CD4-positive, alpha-beta T cell treated with Interleukin-6 for 4 hours (primary cell): ENCODE data around the gene SIX1.

Experiments used
- DNase-seq: peaks from one replicate; pipeline ENCODE4 v3.0.0-alpha.2; 2020; ENCODE audit warnings: mixed read lengths

Gene SIX1

DNA sequence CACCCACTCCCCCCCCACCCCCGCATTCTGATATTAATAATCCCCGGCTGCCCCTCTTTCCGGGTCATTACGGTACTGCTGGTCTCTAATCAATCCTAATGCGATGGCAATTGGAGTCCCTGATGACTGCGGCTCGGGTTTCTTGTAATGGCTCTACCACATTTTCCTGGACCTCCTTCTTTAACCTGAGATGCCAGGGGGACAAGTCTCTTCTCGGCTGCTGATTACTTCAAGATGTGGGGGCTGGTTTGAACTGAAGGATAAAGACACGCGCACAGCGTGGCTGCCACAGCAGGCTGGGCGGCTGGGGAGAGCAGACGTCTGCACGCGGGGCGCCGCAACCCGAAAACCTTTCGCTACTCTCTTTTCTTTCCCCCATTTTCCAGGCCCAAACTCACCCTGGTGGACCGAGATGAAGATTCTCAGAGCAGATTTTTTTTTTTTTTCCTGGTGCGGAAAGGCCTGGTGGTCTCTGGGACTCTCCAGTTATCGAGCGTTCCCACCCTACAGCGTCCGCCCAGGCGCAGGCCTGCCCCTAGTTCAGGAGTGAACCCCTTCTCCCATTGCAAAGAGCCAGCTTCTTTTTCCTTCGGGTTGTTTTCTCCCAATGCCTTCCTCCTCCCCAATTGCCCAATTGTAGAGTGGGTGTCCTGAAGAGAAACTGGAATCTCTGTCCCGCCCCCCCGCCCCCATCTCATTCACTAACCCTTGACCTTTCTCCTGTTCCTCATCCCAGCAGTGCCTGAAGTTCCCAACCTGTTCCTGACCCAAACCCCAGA, 6.0 kb upstream of the SIX1 start:
- no peak for DNase-seq

DNA sequence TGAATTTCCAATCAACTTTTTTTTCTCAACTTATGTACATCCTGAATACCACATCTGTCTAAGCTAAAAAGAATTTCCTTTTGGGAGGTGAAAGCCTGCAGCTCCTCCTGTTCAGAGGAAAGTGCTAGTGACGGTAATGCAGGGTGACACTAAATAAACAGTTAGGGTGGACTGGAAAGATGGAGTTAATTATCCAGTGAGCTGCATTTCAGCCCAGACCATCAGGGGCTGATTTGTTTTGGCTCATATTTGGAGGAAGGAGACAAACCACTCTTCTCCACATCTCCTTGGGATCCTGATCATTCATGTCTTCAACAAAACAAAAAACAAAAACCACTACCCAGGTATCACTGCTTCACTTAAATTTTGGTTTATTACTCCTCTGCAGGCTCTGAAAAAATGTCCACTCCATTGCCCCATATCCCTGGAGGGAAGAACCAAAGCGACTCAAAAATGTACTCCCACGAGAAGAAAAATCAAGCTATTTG, 5.1 kb upstream of the SIX1 start:
- DNase-seq = no peak

DNA sequence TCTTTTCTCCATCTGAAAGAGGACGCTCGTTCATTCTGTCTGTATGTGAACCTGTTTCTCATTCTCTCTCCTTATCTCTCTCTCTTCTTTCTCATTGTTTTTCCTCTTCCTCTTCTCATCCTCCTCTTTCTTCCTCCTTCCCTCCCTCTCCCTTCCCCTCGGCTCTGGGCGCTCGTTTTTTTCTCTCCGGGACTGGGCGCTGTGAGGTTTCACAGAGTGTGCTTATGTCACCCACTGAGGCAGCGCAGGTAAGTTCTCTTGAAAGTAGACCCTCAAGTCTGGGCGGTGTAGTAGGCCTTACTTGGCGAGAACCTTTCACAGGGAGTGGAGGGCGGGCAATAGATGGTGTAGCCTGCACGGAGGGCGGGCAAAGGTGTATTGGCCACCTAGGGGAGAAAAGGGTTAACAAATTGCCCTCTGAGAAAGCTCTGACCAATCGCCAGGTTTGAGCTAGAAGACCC, 4.5 kb upstream of the SIX1 start:
- no peak for DNase-seq

DNA sequence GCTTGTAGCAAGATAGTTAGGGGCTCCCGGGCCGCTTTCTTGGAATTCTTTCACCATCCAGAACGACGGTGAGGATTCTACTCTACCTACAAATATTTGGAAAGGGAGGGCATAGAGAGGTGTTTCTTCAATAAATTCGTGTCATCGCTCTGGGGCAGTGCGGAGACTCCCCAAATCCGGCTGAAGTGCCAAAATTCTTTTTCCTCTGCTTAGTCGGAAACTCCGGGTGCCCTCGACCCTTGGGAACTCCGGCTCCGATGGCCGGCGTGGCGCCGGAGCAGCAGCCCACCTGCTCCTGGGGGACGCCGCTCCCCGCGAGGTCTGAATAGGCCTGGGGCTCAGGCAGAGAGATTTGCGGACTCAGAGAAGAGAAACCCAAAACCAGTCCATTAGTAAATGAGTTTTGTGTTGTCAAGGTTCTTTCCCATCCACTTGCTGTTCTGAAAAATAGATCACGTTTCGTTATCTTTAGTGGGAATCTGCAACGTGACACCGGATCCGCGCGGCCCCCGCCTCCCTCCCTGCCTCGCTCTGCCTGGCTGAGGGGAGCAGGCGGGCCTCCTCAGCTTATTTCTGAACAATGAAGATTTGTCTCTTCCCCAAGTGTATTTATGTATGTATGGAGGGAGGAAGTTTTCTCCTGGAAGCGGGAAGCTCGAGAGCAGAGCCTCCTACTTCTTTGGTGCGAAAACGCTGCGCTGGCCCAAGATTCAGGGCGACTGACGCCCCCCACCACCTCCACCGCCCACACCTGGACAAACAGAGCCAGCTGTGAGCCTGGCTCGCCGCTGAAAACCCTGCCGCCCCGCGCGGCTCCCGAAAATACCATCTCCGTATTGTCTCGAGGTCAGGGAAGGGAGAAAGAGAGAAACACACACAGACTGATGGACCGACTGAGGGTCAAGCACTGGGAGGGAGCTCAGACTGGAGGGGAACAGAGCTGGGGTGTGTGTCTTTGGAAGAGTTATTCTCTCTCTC, 3.7 kb upstream of the SIX1 start:
- DNase-seq = no peak

DNA sequence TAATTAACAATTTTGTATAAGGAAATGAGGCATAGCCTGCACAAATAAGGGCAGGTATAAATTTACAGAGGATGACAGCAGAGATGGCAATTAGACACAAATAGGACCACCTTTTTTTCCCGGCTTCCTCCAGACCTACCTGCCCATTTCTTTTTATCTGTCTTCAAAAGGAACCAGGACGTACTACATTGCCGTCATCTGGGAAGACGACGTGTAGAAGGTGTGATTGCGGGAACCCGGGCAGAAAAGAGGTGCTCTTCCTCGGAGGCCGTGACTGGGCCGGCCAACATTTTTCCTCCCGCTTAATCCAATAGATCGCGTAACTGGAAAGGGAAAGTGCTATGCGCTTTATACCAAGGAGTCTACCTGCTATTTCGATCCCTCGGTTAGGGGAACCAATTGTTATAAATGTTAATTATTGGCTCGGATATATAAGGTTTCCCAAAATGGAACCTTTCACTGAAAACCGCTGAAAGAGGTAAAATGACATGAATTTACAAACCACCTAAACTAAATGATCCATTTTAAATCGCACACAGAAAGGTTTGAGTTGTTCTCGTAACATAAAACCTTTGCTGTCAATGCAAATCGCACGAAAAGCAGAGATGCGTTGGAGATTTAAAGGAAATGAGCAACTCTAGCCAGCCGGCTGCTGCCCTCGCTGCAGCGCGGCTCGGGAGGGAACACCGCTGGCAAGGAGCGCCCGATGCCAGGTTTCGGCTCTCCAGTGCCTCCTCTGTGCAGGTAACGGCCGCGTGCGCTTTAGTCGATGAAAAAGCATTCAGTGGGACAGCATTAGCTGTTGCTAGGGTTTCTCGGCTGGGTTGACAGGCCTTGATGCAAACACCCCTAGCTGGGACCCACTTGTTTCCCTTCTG, 2.8 kb upstream of the SIX1 start:
- no peak for DNase-seq

DNA sequence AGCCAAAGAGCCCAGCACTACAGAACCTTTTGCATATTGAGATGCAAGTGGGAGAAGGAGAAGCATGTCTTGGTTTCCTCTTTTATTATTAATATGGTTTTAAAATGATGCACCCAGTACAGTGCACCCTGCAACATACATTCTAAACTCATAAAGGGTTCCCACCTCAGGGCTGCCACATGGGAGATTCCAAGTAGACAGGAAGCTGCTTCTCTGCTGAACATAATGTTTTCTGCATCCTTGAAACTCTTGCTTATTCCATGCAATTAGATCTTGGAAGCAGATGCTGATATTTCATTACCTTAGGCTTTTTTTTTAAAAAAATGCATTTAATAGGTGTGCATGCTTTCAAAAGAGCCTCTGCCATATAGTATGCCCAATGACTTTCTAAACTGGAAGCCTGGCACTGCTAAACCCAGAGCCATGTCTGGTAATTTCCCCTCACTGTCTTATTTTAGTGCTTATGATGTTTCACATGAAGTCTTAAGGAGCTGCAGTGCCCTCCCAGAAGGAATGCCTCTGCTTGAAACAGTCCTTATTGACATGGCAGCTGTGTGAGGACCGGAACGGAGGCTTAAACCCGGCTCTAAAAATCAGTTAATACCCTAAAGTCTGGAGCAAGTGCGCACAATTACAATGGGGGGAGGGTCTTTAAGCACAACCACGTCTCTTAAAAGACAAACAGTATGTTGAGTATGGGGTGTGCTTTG, 2.0 kb upstream of the SIX1 start:
- no peak for DNase-seq

DNA sequence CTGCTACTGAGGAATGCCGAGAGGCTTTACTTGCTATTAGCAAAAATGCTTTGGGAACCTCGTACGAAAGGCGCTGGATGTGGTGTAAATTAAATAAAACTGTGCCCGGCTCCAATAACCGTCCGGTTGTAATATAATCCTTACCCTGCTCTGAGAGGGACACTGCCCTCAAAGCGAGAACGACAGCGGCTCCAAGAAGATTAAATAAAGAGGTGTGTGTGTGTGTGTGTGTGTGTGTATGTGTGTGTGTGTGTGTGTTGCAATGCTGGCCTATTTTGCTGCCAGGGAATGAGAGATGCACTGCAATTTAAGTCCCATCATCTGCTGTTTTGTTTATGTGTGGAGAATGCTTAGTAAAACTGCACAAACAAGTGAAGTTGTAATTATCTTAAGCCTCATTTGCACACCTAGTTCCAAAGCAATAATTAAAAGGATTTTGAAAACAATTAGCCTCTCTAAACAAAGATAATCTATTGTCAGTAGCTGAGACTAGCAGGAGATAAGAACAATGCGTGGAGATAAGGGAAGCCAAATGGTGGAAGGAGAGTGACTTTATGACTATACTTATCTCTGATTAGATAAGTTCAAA, 1.2 kb upstream of the SIX1 start:
- no peak for DNase-seq

DNA sequence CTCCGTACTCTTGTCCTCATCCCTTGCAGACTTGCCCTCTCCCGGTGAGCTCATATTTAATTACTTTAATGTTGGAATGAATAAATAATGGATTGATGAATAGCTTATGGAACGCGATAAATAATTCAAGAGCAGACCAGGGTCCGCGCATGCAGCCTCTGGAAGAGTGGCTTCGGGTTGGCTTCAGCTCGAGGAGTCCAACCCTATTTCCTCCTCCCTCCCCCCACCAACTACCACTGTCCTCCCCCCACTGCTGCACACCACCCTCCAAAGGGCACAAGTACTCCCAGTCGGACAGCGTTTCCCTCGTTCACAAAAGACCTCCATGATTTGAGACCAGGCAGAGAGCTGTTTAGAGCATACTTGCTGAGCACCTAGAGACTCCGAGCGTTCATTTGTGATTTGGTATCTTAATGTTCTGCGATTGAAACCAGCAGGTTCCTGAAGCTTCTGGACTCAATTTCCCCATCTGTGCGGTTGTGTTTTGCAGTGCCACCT, 647 bp upstream of the SIX1 start:
- DNase-seq = no peak

DNA sequence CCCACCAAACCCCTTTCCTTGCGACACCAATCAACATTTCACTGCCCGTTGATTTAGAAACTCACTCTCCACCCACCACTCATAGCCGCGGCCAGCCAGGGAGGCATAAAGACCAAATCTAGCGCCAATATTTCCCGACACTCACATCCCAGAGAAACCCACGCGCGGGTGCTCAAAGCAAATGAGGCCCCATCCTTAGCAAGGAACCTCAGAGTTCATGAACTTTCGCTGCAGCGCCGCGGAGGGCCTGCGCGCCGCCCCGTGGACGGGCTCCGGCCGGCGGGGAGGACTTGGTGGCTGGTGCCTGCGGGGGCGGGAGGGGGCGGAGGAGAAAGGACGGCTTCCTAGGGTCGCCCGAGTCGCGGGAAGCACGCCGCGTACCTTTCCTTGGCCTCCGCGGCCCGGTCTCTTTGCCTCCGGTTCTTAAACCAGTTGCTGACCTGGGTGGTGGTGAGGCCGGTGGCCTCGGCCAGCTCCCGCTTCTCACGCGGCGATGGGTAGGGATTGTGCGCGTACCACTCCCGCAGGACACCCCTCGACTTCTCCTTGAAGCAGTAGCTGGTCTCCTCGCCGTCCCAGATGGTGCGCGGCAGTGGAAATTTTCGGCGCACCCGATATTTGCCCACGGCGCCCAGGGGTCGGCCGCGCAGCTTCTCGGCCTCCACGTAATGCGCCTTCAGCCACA, 886 bp downstream of the SIX1 start:
- no peak for DNase-seq

DNA sequence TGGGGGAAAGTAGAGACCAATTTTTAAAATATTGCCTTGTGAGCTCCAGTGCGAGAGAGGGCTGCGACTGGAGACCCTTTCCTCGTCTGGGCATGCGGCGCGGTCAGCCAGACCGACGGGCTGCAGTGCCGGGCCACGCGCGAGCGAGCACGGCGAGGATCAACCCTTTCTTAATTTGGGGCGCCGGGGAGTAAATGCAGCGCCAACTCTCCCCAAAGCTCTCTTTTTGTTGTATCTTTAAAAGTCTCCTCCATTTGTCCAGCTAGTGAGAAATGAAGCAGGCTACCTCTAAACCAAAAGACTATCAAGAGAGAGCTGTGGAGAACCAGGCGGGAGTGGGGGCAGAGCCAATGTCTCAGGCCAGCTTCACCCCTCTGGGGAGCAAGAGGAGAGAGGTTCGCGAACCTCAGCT, 1.4 kb downstream of the SIX1 start:
- DNase-seq = no peak

DNA sequence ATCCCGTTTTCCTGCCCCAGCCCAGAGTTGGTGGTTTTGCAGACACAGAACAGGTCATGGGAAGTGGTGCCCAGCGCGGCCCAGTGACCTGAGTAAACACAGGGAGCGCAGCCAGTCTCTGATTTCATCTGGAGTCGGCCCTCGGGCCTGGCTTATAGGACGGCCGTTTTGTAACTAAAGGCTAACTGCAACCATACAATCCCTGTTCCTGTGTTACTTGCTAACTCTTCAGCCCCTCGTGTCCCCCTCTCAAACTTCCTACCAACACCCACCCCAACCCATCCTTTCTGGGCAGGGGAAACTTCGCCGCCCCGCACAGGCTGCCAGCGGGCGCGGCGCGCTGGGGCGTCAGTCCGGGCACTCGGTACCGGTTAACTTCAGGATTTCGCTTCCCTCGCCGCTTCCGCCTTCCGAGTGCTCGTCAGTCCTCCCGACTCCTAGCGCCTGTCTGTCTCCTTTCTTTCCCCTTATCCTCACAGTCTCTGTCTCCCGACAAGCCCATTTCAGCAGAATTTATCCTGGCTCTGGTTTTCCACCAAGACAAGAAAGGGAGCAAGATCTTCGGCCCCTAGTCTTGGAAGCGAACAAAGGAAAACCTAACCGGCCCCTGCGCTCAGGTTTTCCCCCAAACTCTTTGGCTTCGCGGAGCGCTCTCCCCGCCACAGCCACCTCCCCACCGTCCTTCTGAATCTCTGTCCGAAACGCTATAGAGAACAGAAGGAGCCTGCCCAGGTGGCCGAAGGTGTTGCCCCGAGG, 2.0 kb downstream of the SIX1 start:
- DNase-seq = no peak

DNA sequence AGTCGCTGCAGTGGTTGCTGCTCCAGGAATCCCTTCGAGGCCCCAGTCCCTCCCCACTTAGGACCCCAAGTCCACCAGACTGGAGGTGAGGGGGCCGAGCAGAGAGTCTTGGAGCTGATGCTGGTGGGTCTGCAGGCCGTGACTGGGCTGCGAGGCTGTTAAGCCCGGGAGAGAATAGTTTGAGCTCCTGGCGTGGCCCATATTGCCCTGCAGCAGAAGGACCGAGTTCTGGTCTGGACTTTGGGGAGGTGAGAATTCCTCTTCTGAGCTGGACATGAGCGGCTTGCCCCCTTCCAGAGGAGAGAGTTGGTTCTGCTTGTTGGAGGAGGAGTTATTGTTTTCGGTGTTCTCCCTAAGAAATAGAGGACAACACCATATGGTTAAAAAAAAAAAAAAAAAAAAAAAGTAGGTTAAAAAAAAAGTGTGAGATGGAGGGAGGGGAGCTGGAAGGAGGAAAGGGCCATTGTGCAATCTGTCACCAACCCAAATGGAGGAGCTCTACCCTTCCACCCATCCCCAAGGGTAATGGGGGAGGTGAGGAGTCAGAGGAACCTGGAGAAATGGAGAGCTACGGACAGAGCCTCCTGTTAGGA, 3.0 kb downstream of the SIX1 start:
- no peak for DNase-seq

DNA sequence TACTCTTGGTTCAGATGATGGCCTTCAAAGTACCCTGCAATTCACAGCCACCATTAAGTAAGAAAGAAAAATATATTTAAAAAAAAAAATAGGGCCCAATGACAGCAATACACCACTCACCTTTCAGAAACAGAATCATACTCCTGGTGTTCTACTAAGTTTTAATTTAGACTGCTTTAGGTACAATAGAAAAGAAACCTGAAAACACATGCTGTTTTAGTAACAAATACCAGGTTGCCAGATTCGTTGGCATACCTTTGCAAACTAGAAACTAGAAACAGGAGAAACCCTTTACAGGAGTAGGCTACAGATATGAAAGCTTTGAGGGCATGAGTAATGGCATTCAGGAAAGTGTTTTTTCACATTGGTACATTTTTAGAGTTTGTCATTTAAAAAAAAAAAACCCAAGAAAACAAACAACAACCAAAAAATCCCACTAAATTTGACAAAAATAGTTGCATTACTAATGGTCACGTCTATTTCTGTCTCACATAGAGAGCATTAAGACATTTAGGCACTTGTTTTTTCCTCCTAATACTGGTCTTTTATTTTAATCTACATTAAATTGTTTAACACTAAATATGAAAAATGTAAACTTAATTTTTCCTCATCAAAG, 4.0 kb downstream of the SIX1 start:
- no peak for DNase-seq

DNA sequence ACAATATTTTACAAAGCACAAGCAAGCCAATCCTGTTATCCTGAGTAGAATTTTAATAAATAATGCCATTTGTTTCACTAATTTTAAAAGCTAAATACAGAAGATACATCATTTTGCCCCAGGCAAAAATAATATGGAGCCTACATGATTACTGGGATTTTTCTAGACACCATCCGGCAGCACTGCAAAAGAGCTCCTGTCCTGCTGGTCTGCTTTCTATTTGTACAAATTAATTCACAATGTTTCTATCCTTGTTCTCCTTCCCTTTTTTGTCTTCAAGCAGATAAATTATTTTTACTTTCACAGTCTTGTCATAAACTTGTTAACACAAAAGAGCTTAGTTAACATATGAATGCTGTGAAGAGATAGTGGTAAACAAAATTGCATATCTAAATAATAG, 4.6 kb downstream of the SIX1 start:
- no peak for DNase-seq

DNA sequence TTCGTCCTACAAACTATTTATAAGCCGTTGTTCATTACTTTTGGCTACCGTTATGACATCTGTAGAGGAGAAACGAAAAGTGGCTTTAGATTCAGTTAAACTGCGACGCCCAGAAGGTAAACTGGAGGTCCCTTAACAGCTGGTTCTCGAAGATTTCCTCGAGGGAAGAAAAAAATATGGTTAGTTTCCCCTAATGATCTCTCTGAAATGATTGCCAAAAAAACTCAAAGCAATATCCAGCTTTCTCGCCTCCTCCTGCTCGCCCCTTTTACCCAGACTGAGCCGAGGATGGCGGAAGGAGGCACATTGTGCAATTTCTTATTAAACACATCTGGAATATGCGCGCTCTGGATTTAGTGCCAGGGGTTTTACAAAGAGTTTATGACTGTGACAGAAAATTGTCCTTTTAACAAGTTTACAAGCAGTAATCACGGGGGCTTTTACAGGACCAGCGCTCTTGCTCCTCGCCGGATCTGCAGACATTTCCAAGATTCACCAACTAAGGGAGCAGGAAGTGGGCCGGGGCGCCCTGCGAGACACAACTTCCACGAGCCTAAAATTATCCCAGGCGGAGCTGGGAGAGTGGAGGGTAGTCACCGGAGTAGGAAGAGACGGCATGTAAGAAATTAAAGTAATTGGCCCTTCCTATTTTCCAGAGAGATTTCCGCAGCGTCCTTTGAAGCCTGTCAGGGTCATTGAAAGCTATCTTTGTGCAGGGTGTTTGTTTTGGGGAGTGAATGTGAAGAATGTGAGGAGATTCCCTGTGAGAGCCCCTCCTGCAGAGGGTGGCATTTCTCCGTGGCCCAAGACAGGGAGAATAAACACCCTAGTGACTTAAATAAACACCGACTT, 5.6 kb downstream of the SIX1 start:
- DNase-seq = no peak

DNA sequence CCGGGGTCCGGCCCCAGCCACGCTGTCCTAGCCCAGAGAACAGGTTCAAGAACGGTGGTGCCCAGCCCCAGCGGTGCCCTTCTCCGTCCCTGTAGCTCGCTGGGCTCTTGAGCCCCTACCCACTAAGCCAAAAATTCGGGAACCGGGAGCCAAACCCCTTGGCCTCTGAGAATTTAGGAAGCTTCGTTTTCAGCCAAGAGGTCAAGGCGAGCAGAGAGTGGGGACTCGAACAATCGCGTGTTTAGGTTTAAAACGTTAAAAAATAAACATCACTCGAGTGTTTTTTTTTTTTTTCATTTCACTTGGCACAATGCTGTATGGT, 6.2 kb downstream of the SIX1 start:
- no peak for DNase-seq

DNA sequence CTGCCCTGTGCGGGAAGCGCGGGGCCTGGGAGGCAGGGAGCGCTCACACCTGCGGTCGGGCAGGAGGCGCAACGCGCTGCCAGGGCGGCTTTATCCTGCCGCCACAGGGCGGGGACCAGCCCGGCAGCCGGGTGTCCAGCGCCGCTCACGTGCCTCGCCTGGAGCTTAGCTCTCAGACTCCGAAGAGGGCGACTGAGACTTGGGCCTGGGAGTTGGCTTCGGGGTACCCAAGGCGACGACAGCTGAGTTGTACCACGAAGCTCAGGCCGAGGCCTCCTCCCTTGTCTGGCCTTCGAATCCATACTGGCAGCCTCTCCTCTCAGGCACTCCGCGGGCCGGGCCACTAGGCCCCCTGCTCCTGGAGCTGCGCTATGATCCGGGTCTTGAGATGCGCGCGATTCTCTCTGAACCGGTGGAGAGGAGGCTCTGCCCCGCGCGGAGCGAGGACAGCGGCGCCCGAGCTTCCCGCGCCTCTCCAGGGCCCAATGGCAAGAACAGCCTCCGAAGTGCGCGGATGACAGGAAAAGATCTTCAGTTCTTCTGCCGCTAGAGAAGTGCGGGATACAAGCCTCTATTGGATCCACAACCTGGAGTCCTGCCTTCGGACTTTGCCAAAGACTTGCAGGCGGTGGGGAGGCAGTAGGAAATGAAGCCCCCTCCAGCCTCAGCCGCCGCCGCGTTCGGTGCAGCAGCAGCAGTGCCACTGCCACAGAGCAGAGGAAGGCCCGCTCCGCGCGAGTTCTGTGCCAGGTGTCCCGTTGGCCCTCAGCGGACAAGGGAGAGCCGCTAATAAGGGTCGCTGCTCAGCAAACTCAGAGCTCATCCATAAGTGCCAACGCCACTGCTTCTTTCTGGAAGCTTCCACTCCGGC, 6.8 kb downstream of the SIX1 start:
- no peak for DNase-seq
